Measurements from ENCODE around the gene HSPG2. TPM values are rescaled to one million over a fixed set of nuclear protein-coding genes. Genes with fewer than 3 reads are reported as not detected.

HSPG2 gene
- total and polyA plus RNA-seq, 2 of the 13 experiments (the other 11 are each of a cell fraction or from before 2014, with no cell fraction given) = 9.1 to 13.1 TPM

DNA sequence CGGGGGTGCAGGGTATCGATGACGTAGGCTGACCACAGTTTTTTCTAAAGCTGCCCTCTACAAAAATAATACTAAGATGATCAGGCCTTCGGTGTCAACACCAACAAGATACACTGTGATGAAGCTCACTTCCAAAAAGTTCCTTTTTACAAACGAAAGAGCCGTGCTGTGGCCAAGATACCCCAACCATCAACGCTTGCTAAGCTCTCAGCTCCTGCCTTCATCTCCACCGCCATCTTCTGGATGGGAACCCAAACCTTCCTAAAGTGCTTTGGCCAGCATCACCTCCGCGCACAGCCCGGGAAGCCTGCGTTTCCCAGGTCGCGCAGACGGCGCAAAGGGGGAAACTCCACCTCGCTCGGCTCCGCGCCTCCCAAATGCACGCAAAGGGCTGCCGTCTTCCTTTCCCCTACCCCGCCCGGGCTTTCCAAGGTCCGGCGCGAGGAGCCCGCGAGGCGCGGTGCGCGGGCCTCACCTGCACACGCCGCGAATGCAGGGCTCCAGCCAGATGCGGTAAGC is 154.7 kb downstream of the HSPG2 start (continued):
- TF ChIP-seq, protein P1, sequence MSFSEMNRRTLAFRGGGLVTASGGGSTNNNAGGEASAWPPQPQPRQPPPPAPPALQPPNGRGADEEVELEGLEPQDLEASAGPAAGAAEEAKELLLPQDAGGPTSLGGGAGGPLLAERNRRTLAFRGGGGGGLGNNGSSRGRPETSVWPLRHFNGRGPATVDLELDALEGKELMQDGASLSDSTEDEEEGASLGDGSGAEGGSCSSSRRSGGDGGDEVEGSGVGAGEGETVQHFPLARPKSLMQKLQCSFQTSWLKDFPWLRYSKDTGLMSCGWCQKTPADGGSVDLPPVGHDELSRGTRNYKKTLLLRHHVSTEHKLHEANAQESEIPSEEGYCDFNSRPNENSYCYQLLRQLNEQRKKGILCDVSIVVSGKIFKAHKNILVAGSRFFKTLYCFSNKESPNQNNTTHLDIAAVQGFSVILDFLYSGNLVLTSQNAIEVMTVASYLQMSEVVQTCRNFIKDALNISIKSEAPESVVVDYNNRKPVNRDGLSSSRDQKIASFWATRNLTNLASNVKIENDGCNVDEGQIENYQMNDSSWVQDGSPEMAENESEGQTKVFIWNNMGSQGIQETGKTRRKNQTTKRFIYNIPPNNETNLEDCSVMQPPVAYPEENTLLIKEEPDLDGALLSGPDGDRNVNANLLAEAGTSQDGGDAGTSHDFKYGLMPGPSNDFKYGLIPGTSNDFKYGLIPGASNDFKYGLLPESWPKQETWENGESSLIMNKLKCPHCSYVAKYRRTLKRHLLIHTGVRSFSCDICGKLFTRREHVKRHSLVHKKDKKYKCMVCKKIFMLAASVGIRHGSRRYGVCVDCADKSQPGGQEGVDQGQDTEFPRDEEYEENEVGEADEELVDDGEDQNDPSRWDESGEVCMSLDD (CRISPR knock-in tag; IDR thresholded peaks at IDR 0.05; ENCODE audit: borderline replicate concordance) = no peak
- TF ChIP-seq KDM6A (CRISPR knock-in tag; IDR thresholded peaks at IDR 0.05; ENCODE audit: low read depth) = no peak
- TF ChIP-seq ZC3H4 (CRISPR knock-in tag; IDR thresholded peaks at IDR 0.05; ENCODE audit: borderline replicate concordance) = no peak
- TF ChIP-seq, protein P2, sequence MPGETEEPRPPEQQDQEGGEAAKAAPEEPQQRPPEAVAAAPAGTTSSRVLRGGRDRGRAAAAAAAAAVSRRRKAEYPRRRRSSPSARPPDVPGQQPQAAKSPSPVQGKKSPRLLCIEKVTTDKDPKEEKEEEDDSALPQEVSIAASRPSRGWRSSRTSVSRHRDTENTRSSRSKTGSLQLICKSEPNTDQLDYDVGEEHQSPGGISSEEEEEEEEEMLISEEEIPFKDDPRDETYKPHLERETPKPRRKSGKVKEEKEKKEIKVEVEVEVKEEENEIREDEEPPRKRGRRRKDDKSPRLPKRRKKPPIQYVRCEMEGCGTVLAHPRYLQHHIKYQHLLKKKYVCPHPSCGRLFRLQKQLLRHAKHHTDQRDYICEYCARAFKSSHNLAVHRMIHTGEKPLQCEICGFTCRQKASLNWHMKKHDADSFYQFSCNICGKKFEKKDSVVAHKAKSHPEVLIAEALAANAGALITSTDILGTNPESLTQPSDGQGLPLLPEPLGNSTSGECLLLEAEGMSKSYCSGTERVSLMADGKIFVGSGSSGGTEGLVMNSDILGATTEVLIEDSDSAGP (CRISPR knock-in tag; IDR thresholded peaks at IDR 0.05; ENCODE audit: borderline replicate concordance) = no peak
- TF ChIP-seq, protein P3, sequence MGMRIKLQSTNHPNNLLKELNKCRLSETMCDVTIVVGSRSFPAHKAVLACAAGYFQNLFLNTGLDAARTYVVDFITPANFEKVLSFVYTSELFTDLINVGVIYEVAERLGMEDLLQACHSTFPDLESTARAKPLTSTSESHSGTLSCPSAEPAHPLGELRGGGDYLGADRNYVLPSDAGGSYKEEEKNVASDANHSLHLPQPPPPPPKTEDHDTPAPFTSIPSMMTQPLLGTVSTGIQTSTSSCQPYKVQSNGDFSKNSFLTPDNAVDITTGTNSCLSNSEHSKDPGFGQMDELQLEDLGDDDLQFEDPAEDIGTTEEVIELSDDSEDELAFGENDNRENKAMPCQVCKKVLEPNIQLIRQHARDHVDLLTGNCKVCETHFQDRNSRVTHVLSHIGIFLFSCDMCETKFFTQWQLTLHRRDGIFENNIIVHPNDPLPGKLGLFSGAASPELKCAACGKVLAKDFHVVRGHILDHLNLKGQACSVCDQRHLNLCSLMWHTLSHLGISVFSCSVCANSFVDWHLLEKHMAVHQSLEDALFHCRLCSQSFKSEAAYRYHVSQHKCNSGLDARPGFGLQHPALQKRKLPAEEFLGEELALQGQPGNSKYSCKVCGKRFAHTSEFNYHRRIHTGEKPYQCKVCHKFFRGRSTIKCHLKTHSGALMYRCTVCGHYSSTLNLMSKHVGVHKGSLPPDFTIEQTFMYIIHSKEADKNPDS (CRISPR knock-in tag; IDR thresholded peaks at IDR 0.05) = 0 out of 2 replicates have a peak, but pooled peaks have one; percentile 45
- no peak for TF ChIP-seq ZNF749 (CRISPR knock-in tag; IDR thresholded peaks at IDR 0.05; ENCODE audit: borderline replicate concordance)
- no peak for TF ChIP-seq ZNF747 (CRISPR knock-in tag; IDR thresholded peaks at IDR 0.05; ENCODE audit: borderline replicate concordance)
- TF ChIP-seq, protein P4, sequence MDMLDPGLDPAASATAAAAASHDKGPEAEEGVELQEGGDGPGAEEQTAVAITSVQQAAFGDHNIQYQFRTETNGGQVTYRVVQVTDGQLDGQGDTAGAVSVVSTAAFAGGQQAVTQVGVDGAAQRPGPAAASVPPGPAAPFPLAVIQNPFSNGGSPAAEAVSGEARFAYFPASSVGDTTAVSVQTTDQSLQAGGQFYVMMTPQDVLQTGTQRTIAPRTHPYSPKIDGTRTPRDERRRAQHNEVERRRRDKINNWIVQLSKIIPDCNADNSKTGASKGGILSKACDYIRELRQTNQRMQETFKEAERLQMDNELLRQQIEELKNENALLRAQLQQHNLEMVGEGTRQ (IDR thresholded peaks at IDR 0.05; ENCODE audit: low read depth, low read length) = no peak
- TF ChIP-seq, protein P4 (CRISPR knock-in tag; IDR thresholded peaks at IDR 0.05; ENCODE audit: borderline replicate concordance) = no peak
- TF ChIP-seq TOE1 (CRISPR knock-in tag; IDR thresholded peaks at IDR 0.05) = no peak
- no peak for TF ChIP-seq ZNF816 (CRISPR knock-in tag; IDR thresholded peaks at IDR 0.05; ENCODE audit: borderline replicate concordance)
- no peak for TF ChIP-seq ZNF605 (CRISPR knock-in tag; IDR thresholded peaks at IDR 0.05)
- TF ChIP-seq CENPX (CRISPR knock-in tag; IDR thresholded peaks at IDR 0.05) = no peak
- TF ChIP-seq MAFF (IDR thresholded peaks at IDR 0.05; ENCODE audit: low read depth, low read length) = no peak
- TF ChIP-seq ZMYM2 (CRISPR knock-in tag; IDR thresholded peaks at IDR 0.05) = no peak
- TF ChIP-seq ZBTB7A (CRISPR knock-in tag; IDR thresholded peaks at IDR 0.05) = no peak
- peak; percentile 74 for TF ChIP-seq MYPOP (CRISPR knock-in tag; IDR thresholded peaks at IDR 0.05)
- 0 out of 2 replicates have a peak, but pooled peaks have one; percentile 8 for TF ChIP-seq ZNF430 (CRISPR knock-in tag; IDR thresholded peaks at IDR 0.05)
- TF ChIP-seq ZNF704 (CRISPR knock-in tag; IDR thresholded peaks at IDR 0.05; ENCODE audit: borderline replicate concordance) = no peak
